MM.1S (cell line): ENCODE data around the gene ARMC3.

Source experiments
- DNase-seq: peaks from one replicate; pipeline ENCODE4 v3.0.0-alpha.2; 2015
- H2AFZ ChIP-seq: fragments of 300-600 bp; sonication (generic); 2 replicates; pipeline ENCODE4 v1.6.0; 2016; ENCODE audit warnings: antibody characterized with exemption, low read length
- H3F3A ChIP-seq: fragments of 300-600 bp; sonication (generic); 2 replicates; pipeline ENCODE4 v1.6.1; 2016; ENCODE audit warnings: mild to moderate bottlenecking, antibody characterized with exemption, low read length, moderate library complexity, mixed read lengths; ENCODE audit not compliant: insufficient read depth
- H3K27ac ChIP-seq: fragments of 300-600 bp; sonication (generic); 2 replicates; pipeline ENCODE4 v1.5.1; 2016; ENCODE audit warnings: mild to moderate bottlenecking, low read length
- H3K27me3 ChIP-seq: fragments of 300-600 bp; sonication (generic); replicated peaks from 2 replicates; pipeline ENCODE4 v1.6.0; 2016; ENCODE audit warnings: low read length; ENCODE audit not compliant: insufficient read depth
- H3K36me3 ChIP-seq: fragments of 300-600 bp; sonication (generic); replicated peaks from 2 replicates; pipeline ENCODE4 v1.6.1; 2016; ENCODE audit warnings: mild to moderate bottlenecking, low read length, mixed read lengths; ENCODE audit not compliant: insufficient read depth
- H3K4me1 ChIP-seq: fragments of 300-600 bp; sonication (generic); 2 replicates; pipeline ENCODE4 v1.6.1; 2016; ENCODE audit warnings: low read length, mixed read lengths
- H3K4me2 ChIP-seq: fragments of 300-600 bp; sonication (generic); 2 replicates; pipeline ENCODE4 v1.6.0; 2016; ENCODE audit warnings: low read depth, low read length
- H3K4me3 ChIP-seq: fragments of 300-600 bp; sonication (generic); 2 replicates; pipeline ENCODE4 v1.5.1; 2016; ENCODE audit warnings: low read length, mixed read lengths
- H3K79me2 ChIP-seq: fragments of 300-600 bp; sonication (generic); 2 replicates; pipeline ENCODE4 v1.6.1; 2016; ENCODE audit warnings: mixed run types, low read length, mixed read lengths
- H3K9ac ChIP-seq: fragments of 300-600 bp; sonication (generic); 2 replicates; pipeline ENCODE4 v1.6.1; 2016; ENCODE audit warnings: low read length, mixed read lengths
- H3K9me2 ChIP-seq: fragments of 300-600 bp; sonication (generic); replicated peaks from 2 replicates; pipeline ENCODE4 v1.6.1; 2016; ENCODE audit warnings: mild to moderate bottlenecking, low read length, mixed read lengths; ENCODE audit not compliant: insufficient read depth
- H3K9me3 ChIP-seq: fragments of 300-600 bp; sonication (generic); replicated peaks from 2 replicates; pipeline ENCODE4 v1.6.1; 2016; ENCODE audit warnings: mild to moderate bottlenecking, low read length, mixed read lengths; ENCODE audit not compliant: insufficient read depth
- H4K20me1 ChIP-seq: fragments of 300-600 bp; sonication (generic); 2 replicates; pipeline ENCODE4 v1.6.1; 2016; ENCODE audit warnings: mild to moderate bottlenecking, low read length, moderate library complexity, mixed read lengths; ENCODE audit not compliant: insufficient read depth
- EZH2 ChIP-seq: fragments of 300-600 bp; sonication (generic); optimal IDR thresholded peaks from 2 replicates; pipeline ENCODE3; 2017; ENCODE audit warnings: low read depth, mild to moderate bottlenecking, antibody characterized with exemption, low read length, mixed read lengths
- EZH2phosphoT487 ChIP-seq: fragments of 300-600 bp; sonication (generic); IDR thresholded peaks from 2 replicates; pipeline ENCODE4 v1.6.1; 2018; ENCODE audit warnings: antibody characterized with exemption, low read length
- TF ChIP-seq, protein P1 (sequence below): fragments of 300-600 bp; sonication (generic); IDR thresholded peaks from 2 replicates; pipeline ENCODE4 v1.5.1; 2016; ENCODE audit warnings: antibody characterized with exemption, low read length, mixed read lengths

The ARMC3 gene

DNA sequence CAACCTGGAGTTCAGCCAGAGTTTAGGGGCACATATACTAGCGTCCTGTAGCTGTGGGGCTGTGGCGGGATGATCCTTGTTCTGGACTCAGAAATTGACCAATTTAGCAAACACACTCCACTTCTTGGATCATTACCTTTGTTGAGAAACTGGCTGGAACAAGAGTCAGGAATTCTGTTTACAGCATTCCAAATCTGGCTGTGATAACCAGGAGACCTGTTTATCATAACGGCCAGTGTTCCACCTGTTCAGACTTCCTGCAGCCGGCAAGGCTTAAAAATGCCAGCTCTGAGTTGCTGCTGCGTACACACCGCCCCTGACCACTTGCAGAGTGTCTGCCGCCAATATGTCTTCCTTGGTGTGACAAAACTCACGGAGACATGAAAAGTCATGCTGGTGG lies 64.8 kb downstream of the ARMC3 start:
- DNase-seq, result no peak
- no peaks in the 10 kb centered on the region for H3K9me2 ChIP-seq
- TF ChIP-seq EZH2phosphoT487 (no peak), EZH2 (no peak)
- TF ChIP-seq, protein P1, sequence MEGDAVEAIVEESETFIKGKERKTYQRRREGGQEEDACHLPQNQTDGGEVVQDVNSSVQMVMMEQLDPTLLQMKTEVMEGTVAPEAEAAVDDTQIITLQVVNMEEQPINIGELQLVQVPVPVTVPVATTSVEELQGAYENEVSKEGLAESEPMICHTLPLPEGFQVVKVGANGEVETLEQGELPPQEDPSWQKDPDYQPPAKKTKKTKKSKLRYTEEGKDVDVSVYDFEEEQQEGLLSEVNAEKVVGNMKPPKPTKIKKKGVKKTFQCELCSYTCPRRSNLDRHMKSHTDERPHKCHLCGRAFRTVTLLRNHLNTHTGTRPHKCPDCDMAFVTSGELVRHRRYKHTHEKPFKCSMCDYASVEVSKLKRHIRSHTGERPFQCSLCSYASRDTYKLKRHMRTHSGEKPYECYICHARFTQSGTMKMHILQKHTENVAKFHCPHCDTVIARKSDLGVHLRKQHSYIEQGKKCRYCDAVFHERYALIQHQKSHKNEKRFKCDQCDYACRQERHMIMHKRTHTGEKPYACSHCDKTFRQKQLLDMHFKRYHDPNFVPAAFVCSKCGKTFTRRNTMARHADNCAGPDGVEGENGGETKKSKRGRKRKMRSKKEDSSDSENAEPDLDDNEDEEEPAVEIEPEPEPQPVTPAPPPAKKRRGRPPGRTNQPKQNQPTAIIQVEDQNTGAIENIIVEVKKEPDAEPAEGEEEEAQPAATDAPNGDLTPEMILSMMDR, result no peak
- no peak overlapping the region for H3K4me2 ChIP-seq
- no peak overlapping the region for H3K4me3 ChIP-seq
- H3F3A ChIP-seq, result peaks cover 4% of the 10 kb centered on the region; the same call in 1 of the 2 replicates
- H3K9ac ChIP-seq, result no peak overlapping the region
- no peaks in the 10 kb centered on the region for H3K79me2 ChIP-seq
- no peaks in the 10 kb centered on the region for H3K9me3 ChIP-seq
- H3K27me3 ChIP-seq, result no peaks in the 10 kb centered on the region
- no peaks in the 10 kb centered on the region for H3K36me3 ChIP-seq
- no peak overlapping the region for H3K27ac ChIP-seq
- H4K20me1 ChIP-seq, result no peaks in the 10 kb centered on the region
- no peak overlapping the region for H2AFZ ChIP-seq
- peaks cover 18% of the 10 kb centered on the region for H3K4me1 ChIP-seq

DNA sequence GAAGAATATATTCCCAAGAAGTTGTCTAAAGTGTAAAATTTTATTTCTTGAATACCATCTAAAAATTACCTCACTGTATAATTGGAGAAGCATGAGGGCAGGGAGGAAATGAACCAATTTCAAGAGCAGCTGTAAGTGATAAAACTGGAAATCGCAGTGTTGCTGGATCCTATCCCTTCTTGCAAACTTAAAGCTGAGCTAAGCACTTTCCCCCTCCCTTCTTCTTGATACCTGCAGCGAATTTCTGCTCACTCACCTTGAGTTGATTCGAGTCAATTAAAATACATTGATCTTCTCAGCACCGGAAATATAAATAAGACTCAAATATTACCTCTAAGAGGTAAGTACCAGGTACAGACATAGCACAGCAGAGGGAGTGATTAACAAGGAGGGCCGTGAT lies 65.5 kb downstream of the ARMC3 start:
- Histone ChIP-seq H3K9me3 (no peaks in the 10 kb centered on the region), H3K9ac (no peak overlapping the region), H3K4me1 (peaks cover 18% of the 10 kb centered on the region), H3K27ac (no peak overlapping the region), H3F3A (peaks cover 4% of the 10 kb centered on the region; the same call in 1 of the 2 replicates), H3K36me3 (no peaks in the 10 kb centered on the region), H2AFZ (no peak overlapping the region), H3K4me2 (no peak overlapping the region), H3K27me3 (no peaks in the 10 kb centered on the region), H3K9me2 (no peaks in the 10 kb centered on the region), H4K20me1 (no peaks in the 10 kb centered on the region), H3K4me3 (no peak overlapping the region), H3K79me2 (no peaks in the 10 kb centered on the region)
- DNase-seq, result no peak
- TF ChIP-seq, protein P1, result no peak
- TF ChIP-seq EZH2phosphoT487, result no peak
- TF ChIP-seq EZH2, result no peak

DNA sequence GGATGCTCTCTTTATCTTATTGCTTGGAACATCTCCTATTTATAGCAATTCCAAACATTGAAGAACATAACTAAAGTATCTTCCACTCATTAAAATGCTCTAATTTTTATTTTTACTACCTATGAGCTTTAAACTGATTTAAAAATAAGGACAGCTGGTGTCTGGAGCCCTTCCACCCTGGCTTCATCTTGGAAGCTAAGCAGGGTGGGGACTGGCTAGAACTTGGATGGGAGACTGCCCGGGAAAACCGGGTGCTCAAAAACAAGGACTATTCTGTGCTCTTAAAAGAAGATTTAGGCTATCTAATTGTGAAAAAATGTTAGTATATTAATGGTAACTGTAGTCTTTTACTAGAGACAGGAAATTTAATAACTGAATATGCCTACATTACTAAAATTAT lies 69.2 kb downstream of the ARMC3 start:
- no peaks in the 10 kb centered on the region; the same call in 1 of the 2 replicates for H4K20me1 ChIP-seq
- H3K36me3 ChIP-seq, result no peaks in the 10 kb centered on the region
- no peak overlapping the region for H3K27ac ChIP-seq
- TF ChIP-seq, protein P1, result no peak
- TF ChIP-seq EZH2 (no peak), EZH2phosphoT487 (no peak)
- no peak overlapping the region for H3K9ac ChIP-seq
- no peak overlapping the region for H2AFZ ChIP-seq
- no peak for DNase-seq
- H3K4me1 ChIP-seq, result no peaks in the 10 kb centered on the region
- no peaks in the 10 kb centered on the region for H3K79me2 ChIP-seq
- no peaks in the 10 kb centered on the region; the same call in 1 of the 2 replicates for H3F3A ChIP-seq
- H3K9me3 ChIP-seq, result no peaks in the 10 kb centered on the region
- H3K27me3 ChIP-seq, result no peaks in the 10 kb centered on the region
- H3K9me2 ChIP-seq, result no peaks in the 10 kb centered on the region
- H3K4me3 ChIP-seq, result no peak overlapping the region
- H3K4me2 ChIP-seq, result no peak overlapping the region
